Natural killer cell (primary cell): ENCODE measurements around the gene MTRR. TPM values are rescaled to one million over a fixed set of nuclear protein-coding genes. Genes with fewer than 3 reads are reported as not detected.
"Not testable (repeated sequence)": the region's sequence is repeated elsewhere in the genome, so short reads cannot be mapped to it uniquely, and the experiment has no call there.

Experiments
- ATAC-seq, 3 donors: fragments of 150-1000 bp in 2 of 3; fragments of 200-7000 bp in 1 of 3; cut with Tn5 transposase; 1 replicate in 1 of 3; 2 replicates in 2 of 3; pipeline ENCODE4 v1.10.0; 2021; ENCODE audit warnings: mild to moderate bottlenecking in 2 of 3, moderate library complexity in 2 of 3
- DNase-seq, 2 donors: peaks; one replicate each; pipeline versions ENCODE4 v3.0.0 to v3.0.0-alpha.2; 2013 to 2021; ENCODE audit warnings: mixed read lengths in 1 of 2
- H3K27ac ChIP-seq: one replicate; pipeline ENCODE4 v1.5.1; 2013; ENCODE audit warnings: mild to moderate bottlenecking, low read length
- H3K27me3 ChIP-seq: one replicate; pipeline ENCODE4 v1.6.1; 2013; ENCODE audit warnings: low read length; ENCODE audit not compliant: control insufficient read depth, insufficient read depth
- H3K36me3 ChIP-seq: one replicate; pipeline ENCODE4 v1.6.1; 2013; ENCODE audit warnings: low read length; ENCODE audit not compliant: control insufficient read depth, insufficient read depth
- H3K4me1 ChIP-seq: one replicate; pipeline ENCODE4 v1.6.1; 2013; ENCODE audit warnings: low read length; ENCODE audit not compliant: control insufficient read depth, insufficient read depth
- H3K4me3 ChIP-seq: one replicate; pipeline ENCODE4 v1.5.1; 2013; ENCODE audit warnings: low read length
- H3K9me3 ChIP-seq: one replicate; pipeline ENCODE4 v1.6.1; 2013; ENCODE audit warnings: low read length; ENCODE audit not compliant: control insufficient read depth, insufficient read depth
- H3K27ac Mint-ChIP-seq, 2 donors: one replicate each; pipeline ENCODE4 v1.8.0; 2022; ENCODE audit warnings: mild to moderate bottlenecking in 2 of 2, mixed read lengths in 2 of 2, moderate library complexity in 1 of 2
- H3K27me3 Mint-ChIP-seq, 2 donors: one replicate each; pipeline ENCODE4 v1.8.0; 2022; ENCODE audit warnings: low read depth in 2 of 2, mixed read lengths in 2 of 2
- H3K36me3 Mint-ChIP-seq: one replicate; pipeline ENCODE4 v1.8.0; 2022; ENCODE audit warnings: mixed read lengths
- H3K4me1 Mint-ChIP-seq, 2 donors: one replicate each; pipeline ENCODE4 v1.8.0; 2022; ENCODE audit warnings: mixed read lengths in 2 of 2
- H3K4me3 Mint-ChIP-seq: one replicate; pipeline ENCODE4 v1.8.0; 2022; ENCODE audit warnings: mild to moderate bottlenecking, moderate library complexity, mixed read lengths
- H3K9me3 Mint-ChIP-seq, 2 donors: one replicate each; pipeline ENCODE4 v1.8.0; 2022; ENCODE audit warnings: mixed read lengths in 2 of 2
- CTCF ChIP-seq: fragments of 200-600 bp; IDR thresholded peaks from one replicate; pipeline ENCODE4 v1.8.0; 2022; ENCODE audit warnings: antibody characterized with exemption
- WGBS: methylation state at CpG from one replicate; pipeline ENCODE4 v1.1.7; 2013; ENCODE audit warnings: missing lambda C conversion rate; ENCODE audit not compliant: insufficient coverage; 5-methylcytosine and 5-hydroxymethylcytosine counted together
- intact Hi-C: fragments of 100-400 bp; cut with micrococcal nuclease; formaldehyde crosslinking; loops from one replicate; pipeline ENCODE4 v1.14.2; 2022
- total RNA-seq, 4 donors: library from RNA; stranded (reverse); fragments of 120-200 nt in 1 of 4; gene quantifications; one replicate each; pipeline versions ENCODE4 v1.2.3 to v1.2.4, GENCODE V29; 2013 to 2022

MTRR gene
- total RNA-seq, 3 donors from 2014 or later (not counting 1 experiment from before 2014, with no cell fraction given) = 55.7 to 78.4 (median 69.9) TPM

DNA sequence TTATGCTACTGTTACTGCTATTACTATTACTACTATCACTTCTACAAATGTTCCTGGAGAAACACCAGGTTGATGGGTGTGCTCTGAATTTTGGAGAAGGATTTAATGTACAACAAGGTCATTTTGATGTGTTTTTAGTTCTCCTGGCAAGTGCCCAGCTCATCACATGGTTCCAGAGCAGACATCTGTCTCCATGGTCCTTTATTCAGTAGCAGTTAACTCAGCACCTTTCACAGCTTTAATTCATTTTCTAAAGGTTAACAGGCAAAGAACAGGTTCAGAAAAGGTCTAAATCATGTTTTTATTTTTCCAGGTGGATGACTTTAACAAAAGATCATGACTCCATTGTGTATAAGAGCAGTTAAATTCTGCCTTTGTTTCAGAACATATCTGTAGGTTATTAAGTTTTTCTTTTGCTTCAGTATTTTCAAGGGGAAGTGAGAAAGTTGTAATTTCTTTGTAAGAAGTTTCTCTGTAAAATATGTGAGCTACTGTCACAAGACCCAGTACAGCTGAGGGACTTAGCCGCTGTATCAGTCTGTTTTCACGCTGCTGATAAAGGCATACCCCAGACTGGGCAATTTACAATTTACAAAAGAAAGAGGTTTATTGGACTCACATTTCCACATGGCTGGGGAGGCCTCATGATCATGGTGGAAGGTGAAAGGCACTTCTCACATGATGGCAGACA lies 41.9 kb downstream of the MTRR start:
- no peak overlapping the region for H3K27ac Mint-ChIP-seq

GRCh38 chr5:7911429-7911771 lies 42.5 kb downstream of the MTRR start:
- H3K27me3 Mint-ChIP-seq, H3K4me3 ChIP-seq, H3K27me3 ChIP-seq, H3K36me3 ChIP-seq, ATAC-seq, DNase-seq, H3K4me3 Mint-ChIP-seq, intact Hi-C loops, H3K27ac Mint-ChIP-seq, H3K27ac ChIP-seq, H3K4me1 Mint-ChIP-seq, H3K4me1 ChIP-seq, H3K9me3 ChIP-seq: not testable (repeated sequence)
- WGBS = 86% methylated on average over 3 of the region's 3 CpGs
- Mint-ChIP-seq H3K9me3 (peaks cover 6 to 18% of the 10 kb centered on the region in 2 donors), H3K36me3 (peaks cover 43% of the 10 kb centered on the region)

More for the DNA sequence above, 41.9 kb downstream of the MTRR start:
- Histone ChIP-seq H3K27me3 (no peaks in the 10 kb centered on the region), H3K4me1 (no peaks in the 10 kb centered on the region), H3K27ac (no peak overlapping the region), H3K9me3 (peaks cover 8% of the 10 kb centered on the region), H3K36me3 (peaks cover 5% of the 10 kb centered on the region), H3K4me3 (no peak overlapping the region)
- no peak for TF ChIP-seq CTCF
- no peak for ATAC-seq
- 100% methylated on average over 2 of the region's 2 CpGs for WGBS
- Mint-ChIP-seq H3K4me1 (no peaks in the 10 kb centered on the region), H3K9me3 (peaks cover 6 to 18% of the 10 kb centered on the region in 2 donors), H3K36me3 (peaks cover 45% of the 10 kb centered on the region), H3K4me3 (no peak overlapping the region), H3K27me3 (no peaks in the 10 kb centered on the region)
- intact Hi-C loops = no loop called here
- no peak for DNase-seq

DNA sequence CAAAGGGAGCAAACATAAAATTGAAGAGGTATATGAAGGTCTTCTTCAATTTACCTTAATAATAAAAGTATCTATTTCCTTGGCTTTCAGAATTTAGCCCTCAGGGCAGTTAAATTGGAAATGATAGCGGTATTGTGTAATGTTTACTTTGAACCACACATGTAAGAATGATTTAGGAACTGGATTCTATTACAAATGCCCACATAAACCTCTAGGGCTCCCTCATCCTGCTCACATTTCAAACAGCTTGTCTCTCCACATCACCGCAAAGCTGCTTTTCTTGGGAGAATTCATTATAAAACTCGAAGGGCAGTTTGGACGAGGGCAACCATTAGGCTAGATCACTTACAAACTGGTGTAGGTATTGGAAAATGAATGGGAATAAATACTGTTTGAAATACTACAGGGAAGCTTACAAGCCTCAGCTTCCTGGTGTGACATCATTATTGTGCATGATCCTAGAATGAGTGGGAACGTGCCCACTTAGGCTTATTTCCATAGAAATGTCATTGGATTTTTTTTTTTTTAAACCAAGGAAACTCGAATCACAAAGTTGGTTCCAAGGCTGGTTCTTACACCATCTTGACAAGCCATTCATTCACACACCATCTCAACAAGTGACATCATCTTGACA lies 47.3 kb downstream of the MTRR start:
- Mint-ChIP-seq H3K27ac (no peak overlapping the region), H3K4me3 (no peak overlapping the region), H3K27me3 (no peaks in the 10 kb centered on the region), H3K36me3 (peaks cover 11% of the 10 kb centered on the region), H3K4me1 (no peaks in the 10 kb centered on the region), H3K9me3 (peaks cover 4 to 7% of the 10 kb centered on the region in 2 donors)
- no peak for TF ChIP-seq CTCF
- H3K4me3 ChIP-seq = no peak overlapping the region
- H3K9me3 ChIP-seq = peaks cover 8% of the 10 kb centered on the region
- H3K4me1 ChIP-seq = no peaks in the 10 kb centered on the region
- no peaks in the 10 kb centered on the region for H3K36me3 ChIP-seq
- H3K27ac ChIP-seq = no peak overlapping the region
- no peak for ATAC-seq
- WGBS = 82% methylated on average over 5 of the region's 6 CpGs
- DNase-seq = no peak
- intact Hi-C loops = no loop called here
- no peaks in the 10 kb centered on the region for H3K27me3 ChIP-seq

GRCh38 chr5:7917130-7918123 lies 48.5 kb downstream of the MTRR start:
- TF ChIP-seq CTCF = no peak
- ATAC-seq (no peak), DNase-seq (no peak)
- no peaks in the 10 kb centered on the region for H3K36me3 ChIP-seq
- no peak overlapping the region for H3K4me3 ChIP-seq
- no peak overlapping the region for H3K4me3 Mint-ChIP-seq
- H3K9me3 ChIP-seq = peaks cover under 1% of the 10 kb centered on the region
- no peaks in the 10 kb centered on the region for H3K27me3 ChIP-seq
- no peaks in the 10 kb centered on the region for H3K27me3 Mint-ChIP-seq
- peaks cover 10% of the 10 kb centered on the region for H3K36me3 Mint-ChIP-seq
- H3K4me1 Mint-ChIP-seq = no peaks in the 10 kb centered on the region
- intact Hi-C loops = no loop called here
- H3K4me1 ChIP-seq = no peaks in the 10 kb centered on the region
- no peak overlapping the region for H3K27ac Mint-ChIP-seq
- H3K27ac ChIP-seq = no peak overlapping the region
- WGBS = 93% methylated on average over 3 of the region's 5 CpGs
- H3K9me3 Mint-ChIP-seq = peaks cover 4 to 7% of the 10 kb centered on the region in 2 donors
